Karpas-422 (cell line): Measurements from ENCODE around the gene RFPL3. TPM values are rescaled to one million over a fixed set of nuclear protein-coding genes. Genes with fewer than 3 reads are reported as not detected.
"Not testable (repeated sequence)": the region's sequence is repeated elsewhere in the genome, so short reads cannot be mapped to it uniquely, and the experiment has no call there.

ENCODE experiments used
- DNase-seq: peaks from one replicate; pipeline ENCODE4 v3.0.0-alpha.2; 2015
- H2AFZ ChIP-seq: fragments of 200-600 bp; sonication (generic); 2 replicates; pipeline ENCODE4 v1.6.1; 2014; ENCODE audit warnings: antibody characterized with exemption, low read length, mixed read lengths
- H3K27ac ChIP-seq: fragments of 200-600 bp; sonication (generic); 2 replicates; pipeline ENCODE4 v1.5.1; 2014; ENCODE audit warnings: mild to moderate bottlenecking, low read length, moderate library complexity
- H3K27me3 ChIP-seq: fragments of 200-600 bp; sonication (generic); 2 replicates; pipeline ENCODE4 v1.6.1; 2014; ENCODE audit warnings: low read length, mixed read lengths
- H3K36me3 ChIP-seq: fragments of 200-600 bp; sonication (generic); 2 replicates; pipeline ENCODE4 v1.6.1; 2014; ENCODE audit warnings: low read length, mixed read lengths; ENCODE audit not compliant: insufficient read depth
- H3K4me1 ChIP-seq: fragments of 200-600 bp; sonication (generic); 2 replicates; pipeline ENCODE4 v1.6.1; 2014; ENCODE audit warnings: mild to moderate bottlenecking, low read length, mixed read lengths
- H3K4me2 ChIP-seq: fragments of 200-600 bp; sonication (generic); 2 replicates; pipeline ENCODE4 v1.6.1; 2014; ENCODE audit warnings: low read length, low read depth, mild to moderate bottlenecking; ENCODE audit not compliant: poor library complexity, severe bottlenecking
- H3K4me3 ChIP-seq: fragments of 200-600 bp; sonication (generic); 2 replicates; pipeline ENCODE4 v1.5.1; 2014; ENCODE audit warnings: mild to moderate bottlenecking, antibody characterized with exemption, low read length, mixed read lengths
- H3K79me2 ChIP-seq: fragments of 200-600 bp; sonication (generic); 2 replicates; pipeline ENCODE4 v1.6.1; 2014; ENCODE audit warnings: mild to moderate bottlenecking, low read length, mixed read lengths
- H3K9ac ChIP-seq: fragments of 200-600 bp; sonication (generic); 2 replicates; pipeline ENCODE4 v1.6.0; 2014; ENCODE audit warnings: low read length
- H3K9me2 ChIP-seq: fragments of 200-600 bp; sonication (generic), shearing (Covaris generic); replicated peaks from 2 replicates; pipeline ENCODE4 v1.6.0; 2014; ENCODE audit warnings: mild to moderate bottlenecking, low read length, moderate library complexity; ENCODE audit not compliant: insufficient read depth
- H3K9me3 ChIP-seq: fragments of 300-700, 200-600 bp; sonication (generic); 2 replicates; pipeline ENCODE4 v1.6.1; 2014; ENCODE audit warnings: low read length, mixed read lengths
- H4K20me1 ChIP-seq: fragments of 200-600 bp; sonication (generic); 2 replicates; pipeline ENCODE4 v1.6.1; 2014; ENCODE audit warnings: mild to moderate bottlenecking, antibody characterized with exemption, low read length, low read depth; ENCODE audit not compliant: insufficient read depth
- total RNA-seq: library from RNA; depleted of rRNA; stranded (reverse); fragments of >200 nt; shearing (Covaris generic); gene quantifications from 2 replicates; pipeline ENCODE4 v1.2.3, GENCODE V29; 2014; ENCODE audit warnings: low replicate concordance; rRNA removed

The RFPL3 gene
- not detected in 2 replicates for total RNA-seq

- not testable (repeated sequence) for DNase-seq, H3K27me3 ChIP-seq, H2AFZ ChIP-seq, H3K9ac ChIP-seq, H3K79me2 ChIP-seq, H3K4me2 ChIP-seq, H4K20me1 ChIP-seq, H3K4me1 ChIP-seq, H3K36me3 ChIP-seq, H3K27ac ChIP-seq, H3K9me2 ChIP-seq, H3K4me3 ChIP-seq, H3K9me3 ChIP-seq
These were observed at the start of gene RFPL3 for GRCh38 chr22:32357567-32357966. Gene RFPL3, plus strand, starts transcription at chr22:32357867. Its CDS starts 205 bp downstream, at chr22:32358072.

GRCh38 chr22:32308191-32308590, 49.5 kb upstream of the RFPL3 start:
- H2AFZ ChIP-seq: no peak overlapping the region
- no peaks in the 10 kb centered on the region for H3K9me3 ChIP-seq
- no peak overlapping the region for H3K4me3 ChIP-seq
- DNase-seq: no peak
- H4K20me1 ChIP-seq: no peaks in the 10 kb centered on the region
- no peak overlapping the region for H3K9ac ChIP-seq
- H3K27me3 ChIP-seq: no peaks in the 10 kb centered on the region
- H3K27ac ChIP-seq: no peak overlapping the region
- H3K79me2 ChIP-seq: no peaks in the 10 kb centered on the region
- no peaks in the 10 kb centered on the region for H3K36me3 ChIP-seq
- H3K4me2 ChIP-seq: no peak overlapping the region
- H3K9me2 ChIP-seq: no peaks in the 10 kb centered on the region
- no peaks in the 10 kb centered on the region for H3K4me1 ChIP-seq

DNA sequence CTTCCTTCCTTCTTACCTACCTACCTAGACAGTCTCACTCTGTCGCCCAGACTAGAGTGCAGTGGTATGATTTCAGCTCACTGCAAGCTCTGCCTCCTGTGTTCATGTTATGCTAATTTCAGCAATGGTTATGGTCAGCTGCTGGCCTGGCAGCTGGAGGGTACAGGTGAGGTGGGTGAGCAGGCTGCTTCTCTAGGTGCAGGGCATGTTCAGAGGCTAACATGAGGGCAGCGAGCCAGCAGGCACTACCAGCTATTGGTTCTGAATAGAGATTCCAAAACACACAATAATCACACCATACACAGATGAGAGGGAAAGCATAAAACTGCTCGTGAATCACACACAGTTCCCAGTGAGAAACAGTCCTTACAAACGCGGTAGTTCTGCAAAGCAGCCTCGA, 48.7 kb upstream of the RFPL3 start:
- no peak for DNase-seq
- H3K4me1 ChIP-seq: no peaks in the 10 kb centered on the region
- H2AFZ ChIP-seq: no peak overlapping the region

GRCh38 chr22:32309585-32310251, 47.9 kb upstream of the RFPL3 start:
- no peak overlapping the region for H3K4me3 ChIP-seq
- H4K20me1 ChIP-seq: no peaks in the 10 kb centered on the region
- no peaks in the 10 kb centered on the region for H3K9me2 ChIP-seq
- H3K4me1 ChIP-seq: no peaks in the 10 kb centered on the region
- no peak overlapping the region for H3K27ac ChIP-seq
- no peak overlapping the region for H2AFZ ChIP-seq
- no peaks in the 10 kb centered on the region for H3K36me3 ChIP-seq
- H3K27me3 ChIP-seq: no peaks in the 10 kb centered on the region
- H3K79me2 ChIP-seq: no peaks in the 10 kb centered on the region
- H3K4me2 ChIP-seq: no peak overlapping the region
- no peaks in the 10 kb centered on the region for H3K9me3 ChIP-seq
- no peak overlapping the region for H3K9ac ChIP-seq
- no peak for DNase-seq

More for the DNA sequence above, 48.7 kb upstream of the RFPL3 start:
- H3K9ac ChIP-seq: no peak overlapping the region
- no peak overlapping the region for H3K27ac ChIP-seq
- H3K36me3 ChIP-seq: no peaks in the 10 kb centered on the region
- no peak overlapping the region for H3K4me3 ChIP-seq
- no peaks in the 10 kb centered on the region for H3K27me3 ChIP-seq
- H4K20me1 ChIP-seq: no peaks in the 10 kb centered on the region
- H3K79me2 ChIP-seq: no peaks in the 10 kb centered on the region
- no peaks in the 10 kb centered on the region for H3K9me3 ChIP-seq
- no peaks in the 10 kb centered on the region for H3K9me2 ChIP-seq
- H3K4me2 ChIP-seq: no peak overlapping the region

DNA sequence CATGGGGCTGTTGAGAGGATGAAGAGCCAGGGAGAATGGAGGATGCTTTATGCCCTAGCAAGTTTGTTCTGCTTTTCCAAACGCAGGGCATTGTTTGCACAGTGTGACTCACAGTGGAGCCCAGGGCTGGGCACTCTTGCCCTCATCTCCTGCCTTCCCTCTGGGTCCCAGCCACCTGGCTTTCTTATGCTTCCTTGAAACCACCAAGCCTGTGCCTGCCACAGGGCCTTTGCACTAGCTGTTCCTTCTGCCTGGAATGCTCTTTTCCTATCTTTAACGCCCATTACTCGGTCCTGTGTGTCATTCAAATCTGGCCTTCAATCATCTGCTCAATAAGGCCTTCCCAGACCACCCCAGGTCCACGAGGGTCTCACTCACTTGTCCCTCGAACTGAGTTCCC, 46.9 kb upstream of the RFPL3 start:
- Histone ChIP-seq H3K4me1 (no peaks in the 10 kb centered on the region), H4K20me1 (no peaks in the 10 kb centered on the region), H3K79me2 (no peaks in the 10 kb centered on the region), H3K36me3 (no peaks in the 10 kb centered on the region), H3K4me2 (no peak overlapping the region), H3K9ac (no peak overlapping the region), H3K9me2 (no peaks in the 10 kb centered on the region), H3K9me3 (no peaks in the 10 kb centered on the region), H2AFZ (no peak overlapping the region), H3K27me3 (no peaks in the 10 kb centered on the region), H3K27ac (no peak overlapping the region), H3K4me3 (no peak overlapping the region)
- no peak for DNase-seq

DNA sequence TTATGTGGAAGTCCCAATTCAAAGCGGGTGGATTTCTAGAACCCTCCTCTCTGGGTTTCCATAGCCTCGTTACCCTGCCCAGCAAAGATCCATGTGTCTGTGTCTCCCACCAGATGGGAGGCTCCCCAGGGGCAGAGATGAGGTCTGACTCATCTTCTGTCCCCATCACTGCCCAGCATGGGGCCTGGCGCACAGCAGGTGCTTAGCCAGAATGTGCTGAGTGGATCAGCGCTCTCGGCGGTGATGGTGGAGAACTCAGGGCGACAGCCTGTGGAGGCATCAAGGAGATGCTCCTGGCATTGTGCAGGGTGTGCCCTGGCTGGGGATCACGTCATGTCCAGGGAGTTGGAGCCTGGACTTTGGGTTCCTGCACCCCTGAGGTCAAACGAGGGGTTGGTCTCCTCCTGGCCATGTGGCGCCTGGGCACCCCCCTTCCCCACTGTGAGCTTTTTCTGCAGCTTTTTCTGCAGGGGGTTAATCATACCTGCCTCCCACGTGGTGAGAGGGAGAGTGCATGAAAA, 46.1 kb upstream of the RFPL3 start:
- DNase-seq: no peak
- H3K27me3 ChIP-seq: no peaks in the 10 kb centered on the region
- H4K20me1 ChIP-seq: no peaks in the 10 kb centered on the region
- H3K79me2 ChIP-seq: no peaks in the 10 kb centered on the region
- no peaks in the 10 kb centered on the region for H3K4me1 ChIP-seq
- no peaks in the 10 kb centered on the region for H3K36me3 ChIP-seq
- no peaks in the 10 kb centered on the region for H3K9me3 ChIP-seq
- no peak overlapping the region for H3K4me3 ChIP-seq
- H3K4me2 ChIP-seq: no peak overlapping the region
- H2AFZ ChIP-seq: no peak overlapping the region
- no peak overlapping the region for H3K27ac ChIP-seq
- no peaks in the 10 kb centered on the region for H3K9me2 ChIP-seq
- no peak overlapping the region for H3K9ac ChIP-seq

DNA sequence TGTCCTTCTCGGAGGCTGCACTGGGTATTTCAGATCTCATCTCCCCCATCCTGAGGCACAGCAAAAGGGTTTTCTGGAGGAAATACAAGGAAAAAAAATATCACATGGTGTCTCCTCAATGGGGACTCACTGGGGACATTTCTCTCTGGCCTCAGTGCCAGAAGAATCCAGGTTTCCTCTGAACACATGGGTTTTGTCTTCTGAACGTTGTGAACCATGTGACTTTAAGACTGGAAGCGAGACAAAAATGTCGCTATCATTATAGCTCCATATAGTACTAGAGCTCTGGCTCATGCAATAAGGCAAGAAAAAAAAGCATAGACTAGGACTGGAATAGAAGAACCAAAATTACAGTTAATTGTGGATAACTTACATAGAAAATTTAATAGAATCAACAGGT, 44.9 kb upstream of the RFPL3 start:
- Histone ChIP-seq H3K36me3 (no peaks in the 10 kb centered on the region), H3K9me2 (no peaks in the 10 kb centered on the region), H3K4me2 (no peak overlapping the region), H3K9me3 (no peaks in the 10 kb centered on the region), H3K27me3 (no peaks in the 10 kb centered on the region), H2AFZ (no peak overlapping the region), H4K20me1 (no peaks in the 10 kb centered on the region), H3K9ac (no peak overlapping the region), H3K27ac (no peak overlapping the region), H3K4me1 (no peaks in the 10 kb centered on the region), H3K4me3 (no peak overlapping the region), H3K79me2 (no peaks in the 10 kb centered on the region)
- DNase-seq: no peak

DNA sequence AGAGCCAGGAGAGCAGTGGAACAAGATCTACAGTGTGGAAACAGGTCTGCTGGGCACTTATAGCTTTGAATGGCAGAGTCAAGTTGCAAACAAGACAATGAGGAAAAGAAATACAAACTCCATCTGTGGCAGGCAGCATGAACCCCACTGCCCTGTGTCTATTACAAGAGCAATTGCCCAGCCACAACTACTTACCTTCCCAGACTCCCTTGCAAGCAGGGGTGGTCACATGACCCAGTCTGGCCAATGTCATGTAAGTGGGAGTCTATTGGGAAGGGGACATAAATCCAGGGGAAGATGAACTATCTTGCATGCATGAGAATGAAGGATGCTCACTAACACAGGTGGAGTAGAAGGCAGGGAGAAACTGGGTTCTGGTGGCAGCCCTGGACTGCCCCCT, 44.1 kb upstream of the RFPL3 start:
- no peak overlapping the region for H3K9ac ChIP-seq
- H3K9me3 ChIP-seq: no peaks in the 10 kb centered on the region
- H3K9me2 ChIP-seq: no peaks in the 10 kb centered on the region
- H3K4me2 ChIP-seq: no peak overlapping the region
- no peak overlapping the region for H3K4me3 ChIP-seq
- H3K36me3 ChIP-seq: no peaks in the 10 kb centered on the region
- no peaks in the 10 kb centered on the region for H3K79me2 ChIP-seq
- no peaks in the 10 kb centered on the region for H3K4me1 ChIP-seq
- H2AFZ ChIP-seq: no peak overlapping the region
- H3K27ac ChIP-seq: no peak overlapping the region
- no peaks in the 10 kb centered on the region for H4K20me1 ChIP-seq
- DNase-seq: no peak
- H3K27me3 ChIP-seq: no peaks in the 10 kb centered on the region
